Panc1 (cell line): Measurements from ENCODE around the gene SND1. TPM values are rescaled to one million over a fixed set of nuclear protein-coding genes. Genes with fewer than 3 reads are reported as not detected.

ENCODE experiments used
- ATAC-seq: fragments of 200-7000 bp; cut with Tn5 transposase; 2 replicates; pipeline ENCODE4 v1.9.1; 2020; ENCODE audit warnings: mild to moderate bottlenecking, moderate library complexity
- BruUV-seq: library from RNA; stranded (reverse); fragments of 400-500 nt; replicated peaks from 2 replicates; lab custom pipeline; 2021; lab: Mats Ljungman, UMichigan
- CTCF ChIA-PET: fragments of 300-600 bp; sonication (Branson Sonifier 250); formaldehyde crosslinking; loops from one replicate; lab custom pipeline; 2022; ENCODE audit warnings: antibody characterized with exemption; lab: Charles Lee
- POLR2A ChIA-PET: fragments of 300-600 bp; sonication (Branson Sonifier 250); formaldehyde crosslinking; loops from one replicate; lab custom pipeline; 2022; ENCODE audit warnings: antibody characterized with exemption; lab: Charles Lee
- DNase-seq: peaks from one replicate; pipeline ENCODE4 v3.0.0-alpha.2; 2010; ENCODE audit warnings: low read depth, low spot score
- H3K27ac ChIP-seq: 2 replicates; pipeline ENCODE4 v1.5.1; 2011; ENCODE audit warnings: mild to moderate bottlenecking, low read length, inconsistent platforms
- H3K27me3 ChIP-seq: fragments of 200-500 bp; sonication (Bioruptor generic); 2 replicates; pipeline ENCODE4 v1.6.0; 2014; ENCODE audit warnings: low read length, inconsistent platforms; ENCODE audit not compliant: control insufficient read depth, insufficient read depth
- H3K36me3 ChIP-seq: fragments of 200-500 bp; sonication (Bioruptor generic); 2 replicates; pipeline ENCODE4 v1.5.1; 2014; ENCODE audit warnings: inconsistent platforms, mild to moderate bottlenecking, low read length, moderate library complexity; ENCODE audit not compliant: control insufficient read depth, insufficient read depth
- H3K4me1 ChIP-seq: 2 replicates; pipeline ENCODE4 v1.5.1; 2011; ENCODE audit warnings: inconsistent platforms, mild to moderate bottlenecking, low read length, moderate library complexity; ENCODE audit not compliant: control insufficient read depth, insufficient read depth
- H3K4me3 ChIP-seq, 2 experiments: 2 replicates each; pipeline ENCODE4 v1.5.1; 2011 to 2012; ENCODE audit warnings: low read depth in 2 of 2, low read length in 2 of 2, mild to moderate bottlenecking in 2 of 2, inconsistent platforms in 1 of 2, moderate library complexity in 1 of 2
- H3K9me3 ChIP-seq: fragments of 200-500 bp; sonication (Bioruptor generic); 2 replicates; pipeline ENCODE4 v1.5.1; 2014; ENCODE audit warnings: low read depth, mild to moderate bottlenecking, inconsistent platforms, low read length, moderate library complexity; ENCODE audit not compliant: control insufficient read depth, insufficient read depth
- CTCF ChIP-seq: fragments of 450-650 bp; IDR thresholded peaks from 2 replicates; pipeline ENCODE4 v1.5.1; 2017; ENCODE audit warnings: mild to moderate bottlenecking
- POLR2AphosphoS5 ChIP-seq: IDR thresholded peaks from 2 replicates; pipeline ENCODE4 v1.6.1; 2012; ENCODE audit warnings: mild to moderate bottlenecking, low read depth, low read length, moderate library complexity
- SIN3A ChIP-seq: IDR thresholded peaks from 2 replicates; pipeline ENCODE4 v1.6.1; 2012; ENCODE audit warnings: low read depth, mild to moderate bottlenecking, low read length, moderate library complexity, borderline replicate concordance; ENCODE audit not compliant: insufficient read depth
- TCF7L2 ChIP-seq: IDR thresholded peaks from 2 replicates; pipeline ENCODE4 v1.6.1; 2011; ENCODE audit warnings: mild to moderate bottlenecking, low read depth, low read length, inconsistent platforms
- in situ Hi-C: cut with HindIII; loops from 2 replicates; pipeline ENCODE4 v1.10.0; 2016; ENCODE audit warnings: low sequenced_read_pairs, low pct_unique_long_range_greater_than_20kb
- intact Hi-C: fragments of 100-400 bp; cut with micrococcal nuclease; formaldehyde crosslinking; loops from one replicate; pipeline ENCODE4 v1.10.0; 2022; ENCODE audit not compliant: unreplicated experiment
- total RNA-seq: library from RNA; stranded (reverse); gene quantifications from one replicate; pipeline ENCODE4 v1.2.1, GENCODE V29; 2021; ENCODE audit not compliant: unreplicated experiment
- TF ChIP-seq, protein P1 (sequence below), 2 experiments: IDR thresholded peaks; 2 replicates each; pipeline ENCODE4 v1.6.1; 2011 to 2012; ENCODE audit warnings: low read depth in 2 of 2, control low read depth in 1 of 2, low read length in 1 of 2, mild to moderate bottlenecking in 1 of 2, moderate library complexity in 1 of 2; ENCODE audit not compliant: insufficient read depth in 1 of 2

Gene SND1
- total RNA-seq, 1 experiment from 2014 or later = 176 TPM

- ChIA-PET CTCF (no interaction called here), POLR2A (no interaction called here)
- ATAC-seq = no peak; the same call in 1 of the 2 replicates
- in situ Hi-C loops = no loop called here
- BruUV-seq = no TSS peak
- TF ChIP-seq, protein P1, sequence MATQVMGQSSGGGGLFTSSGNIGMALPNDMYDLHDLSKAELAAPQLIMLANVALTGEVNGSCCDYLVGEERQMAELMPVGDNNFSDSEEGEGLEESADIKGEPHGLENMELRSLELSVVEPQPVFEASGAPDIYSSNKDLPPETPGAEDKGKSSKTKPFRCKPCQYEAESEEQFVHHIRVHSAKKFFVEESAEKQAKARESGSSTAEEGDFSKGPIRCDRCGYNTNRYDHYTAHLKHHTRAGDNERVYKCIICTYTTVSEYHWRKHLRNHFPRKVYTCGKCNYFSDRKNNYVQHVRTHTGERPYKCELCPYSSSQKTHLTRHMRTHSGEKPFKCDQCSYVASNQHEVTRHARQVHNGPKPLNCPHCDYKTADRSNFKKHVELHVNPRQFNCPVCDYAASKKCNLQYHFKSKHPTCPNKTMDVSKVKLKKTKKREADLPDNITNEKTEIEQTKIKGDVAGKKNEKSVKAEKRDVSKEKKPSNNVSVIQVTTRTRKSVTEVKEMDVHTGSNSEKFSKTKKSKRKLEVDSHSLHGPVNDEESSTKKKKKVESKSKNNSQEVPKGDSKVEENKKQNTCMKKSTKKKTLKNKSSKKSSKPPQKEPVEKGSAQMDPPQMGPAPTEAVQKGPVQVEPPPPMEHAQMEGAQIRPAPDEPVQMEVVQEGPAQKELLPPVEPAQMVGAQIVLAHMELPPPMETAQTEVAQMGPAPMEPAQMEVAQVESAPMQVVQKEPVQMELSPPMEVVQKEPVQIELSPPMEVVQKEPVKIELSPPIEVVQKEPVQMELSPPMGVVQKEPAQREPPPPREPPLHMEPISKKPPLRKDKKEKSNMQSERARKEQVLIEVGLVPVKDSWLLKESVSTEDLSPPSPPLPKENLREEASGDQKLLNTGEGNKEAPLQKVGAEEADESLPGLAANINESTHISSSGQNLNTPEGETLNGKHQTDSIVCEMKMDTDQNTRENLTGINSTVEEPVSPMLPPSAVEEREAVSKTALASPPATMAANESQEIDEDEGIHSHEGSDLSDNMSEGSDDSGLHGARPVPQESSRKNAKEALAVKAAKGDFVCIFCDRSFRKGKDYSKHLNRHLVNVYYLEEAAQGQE (IDR thresholded peaks at IDR 0.05; ENCODE audit: insufficient read depth in 1 of 2, low read depth in 2 of 2, low read length in 1 of 2) = no peak
- TF ChIP-seq POLR2AphosphoS5 = no peak
- H3K9me3 ChIP-seq = no peaks in the 10 kb centered on the region
- H3K4me1 ChIP-seq = no peaks in the 10 kb centered on the region
- DNase-seq = no peak
- H3K36me3 ChIP-seq = no peaks in the 10 kb centered on the region
- H3K4me3 ChIP-seq = no peak overlapping the region
- H3K27me3 ChIP-seq = no peaks in the 10 kb centered on the region
- intact Hi-C loops = no loop called here
- no peak overlapping the region for H3K27ac ChIP-seq
Measured at GRCh38 chr7:128045158-128045557, 393.2 kb downstream of the SND1 start.

DNA sequence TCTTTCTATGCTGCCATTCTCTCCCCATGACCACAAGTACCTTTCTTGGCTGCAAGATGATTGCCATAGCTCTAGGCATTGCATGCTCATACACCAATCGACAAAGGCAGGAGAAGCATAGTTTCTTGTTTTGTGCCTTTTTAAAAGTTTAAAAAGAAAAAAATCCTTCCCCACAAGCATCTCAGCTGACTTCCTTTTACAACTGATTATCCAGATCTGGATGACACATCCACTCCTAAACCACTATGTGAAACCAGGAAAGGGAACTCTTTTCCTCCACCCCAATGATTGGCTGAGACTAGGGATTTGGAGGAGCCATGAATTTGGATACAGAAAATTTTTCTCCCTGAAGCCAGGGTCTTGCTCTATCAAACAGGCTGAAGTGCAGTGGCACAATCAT is 393.8 kb downstream of the SND1 start:
- no peaks in the 10 kb centered on the region for H3K27me3 ChIP-seq
- no peaks in the 10 kb centered on the region for H3K9me3 ChIP-seq
- H3K4me1 ChIP-seq = no peaks in the 10 kb centered on the region
- in situ Hi-C loops (no loop called here), intact Hi-C loops (no loop called here)
- BruUV-seq = no TSS peak
- TF ChIP-seq SIN3A = no peak
- TF ChIP-seq, protein P1 (IDR thresholded peaks at IDR 0.05; ENCODE audit: insufficient read depth in 1 of 2, low read depth in 2 of 2, low read length in 1 of 2) = no peak
- TF ChIP-seq POLR2AphosphoS5 = no peak
- TF ChIP-seq CTCF = no peak
- no peak for TF ChIP-seq TCF7L2
- no peaks in the 10 kb centered on the region for H3K36me3 ChIP-seq
- ATAC-seq = no peak
- POLR2A ChIA-PET = no interaction called here
- no peak overlapping the region for H3K27ac ChIP-seq
- CTCF ChIA-PET = no interaction called here
- DNase-seq = no peak
- no peak overlapping the region for H3K4me3 ChIP-seq
